Subcutaneous abdominal adipose tissue (tissue), 5 donors: ENCODE results near the gene PHF12.
A peak's percentile ranks its signal among the peaks of the same experiment; 100 is the strongest.

Experiments used
- H3K27ac ChIP-seq: one replicate; pipeline ENCODE4 v1.7.0; 2013; ENCODE audit warnings: low read depth, mild to moderate bottlenecking, inconsistent platforms, low read length, moderate library complexity
- H3K27me3 ChIP-seq, 5 donors: one replicate each; pipeline ENCODE4 v1.7.0; 2013; ENCODE audit warnings: low read length in 5 of 5, inconsistent platforms in 1 of 5; ENCODE audit not compliant: control insufficient read depth in 5 of 5, insufficient read depth in 4 of 5
- H3K36me3 ChIP-seq, 5 donors: one replicate each; pipeline ENCODE4 v1.7.0; 2013; ENCODE audit warnings: low read length in 5 of 5; ENCODE audit not compliant: control insufficient read depth in 5 of 5, insufficient read depth in 5 of 5
- H3K4me1 ChIP-seq, 5 donors: one replicate each; pipeline ENCODE4 v1.7.0; 2013; ENCODE audit warnings: low read length in 5 of 5, mild to moderate bottlenecking in 3 of 5, moderate library complexity in 1 of 5; ENCODE audit not compliant: control insufficient read depth in 5 of 5, insufficient read depth in 5 of 5
- H3K4me3 ChIP-seq, 5 donors: one replicate each; pipeline ENCODE4 v1.7.0; 2013; ENCODE audit warnings: low read length in 5 of 5, low read depth in 1 of 5
- H3K9ac ChIP-seq, 5 donors: one replicate each; pipeline ENCODE4 v1.7.0; 2013; ENCODE audit warnings: low read length in 5 of 5, mild to moderate bottlenecking in 4 of 5, moderate library complexity in 3 of 5
- H3K9me3 ChIP-seq, 5 donors: one replicate each; pipeline ENCODE4 v1.7.0; 2013; ENCODE audit warnings: low read length in 5 of 5; ENCODE audit not compliant: control insufficient read depth in 5 of 5
- donor health status: healthy.
- donor health status: healthy.
- donor health status: healthy.
- donor health status: healthy.
- donor health status: healthy.

PHF12 gene

DNA sequence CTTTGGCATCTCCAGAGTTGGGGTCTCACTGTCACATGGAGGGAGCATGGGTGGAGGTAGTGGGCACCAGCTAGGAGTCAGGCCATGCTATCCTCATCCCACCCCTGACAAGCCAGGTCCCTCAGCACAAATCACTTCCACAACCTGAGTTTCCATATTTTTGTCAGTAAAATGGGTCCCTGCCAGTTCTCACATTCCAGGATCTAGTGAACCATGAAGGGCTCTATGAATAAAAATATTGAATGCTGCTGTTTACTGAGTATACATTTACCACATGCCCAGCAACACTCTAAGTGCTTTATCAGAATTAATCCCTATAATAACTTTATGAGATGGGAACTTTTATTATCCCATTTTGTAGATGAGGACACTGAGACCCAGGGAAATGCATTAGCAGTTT is 37.7 kb upstream of the PHF12 start:
- no peaks in the 10 kb centered on the region for H3K9me3 ChIP-seq
- no peaks in the 10 kb centered on the region for H3K4me1 ChIP-seq
- peaks cover 22 to 34% (median 25%) of the 10 kb centered on the region in 5 donors for H3K27me3 ChIP-seq
- H3K36me3 ChIP-seq = no peaks in the 10 kb centered on the region
- H3K9ac ChIP-seq = no peak overlapping the region
- no peak overlapping the region for H3K27ac ChIP-seq
- H3K4me3 ChIP-seq = no peak overlapping the region

DNA sequence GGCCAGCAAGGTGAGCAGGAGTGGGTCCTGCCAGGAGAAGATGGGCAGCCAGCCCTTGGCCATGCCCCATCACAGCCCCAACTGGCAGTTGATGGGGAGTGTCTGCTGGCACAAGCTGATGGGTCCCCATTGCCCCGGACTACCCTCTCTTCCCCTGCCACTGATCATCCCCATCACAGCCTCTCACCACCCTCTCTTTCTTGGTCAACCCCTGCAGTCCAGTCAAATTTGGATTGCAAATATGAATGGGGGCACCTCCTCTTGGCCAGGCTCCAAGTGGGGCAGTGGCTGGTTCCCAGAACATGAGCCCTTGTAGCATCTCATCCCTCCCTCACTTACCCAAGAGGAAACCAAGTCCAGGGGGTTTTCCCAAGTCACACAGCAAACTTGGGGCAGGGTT is 37.2 kb upstream of the PHF12 start:
- peaks cover 0 to 5% (median 2%) of the 10 kb centered on the region in 5 donors for H3K4me1 ChIP-seq
- no peaks in the 10 kb centered on the region for H3K9me3 ChIP-seq
- H3K36me3 ChIP-seq = no peaks in the 10 kb centered on the region
- peaks cover 22 to 34% (median 25%) of the 10 kb centered on the region in 5 donors for H3K27me3 ChIP-seq
- no peak overlapping the region for H3K27ac ChIP-seq
- no peak overlapping the region for H3K9ac ChIP-seq
- no peak overlapping the region for H3K4me3 ChIP-seq

DNA sequence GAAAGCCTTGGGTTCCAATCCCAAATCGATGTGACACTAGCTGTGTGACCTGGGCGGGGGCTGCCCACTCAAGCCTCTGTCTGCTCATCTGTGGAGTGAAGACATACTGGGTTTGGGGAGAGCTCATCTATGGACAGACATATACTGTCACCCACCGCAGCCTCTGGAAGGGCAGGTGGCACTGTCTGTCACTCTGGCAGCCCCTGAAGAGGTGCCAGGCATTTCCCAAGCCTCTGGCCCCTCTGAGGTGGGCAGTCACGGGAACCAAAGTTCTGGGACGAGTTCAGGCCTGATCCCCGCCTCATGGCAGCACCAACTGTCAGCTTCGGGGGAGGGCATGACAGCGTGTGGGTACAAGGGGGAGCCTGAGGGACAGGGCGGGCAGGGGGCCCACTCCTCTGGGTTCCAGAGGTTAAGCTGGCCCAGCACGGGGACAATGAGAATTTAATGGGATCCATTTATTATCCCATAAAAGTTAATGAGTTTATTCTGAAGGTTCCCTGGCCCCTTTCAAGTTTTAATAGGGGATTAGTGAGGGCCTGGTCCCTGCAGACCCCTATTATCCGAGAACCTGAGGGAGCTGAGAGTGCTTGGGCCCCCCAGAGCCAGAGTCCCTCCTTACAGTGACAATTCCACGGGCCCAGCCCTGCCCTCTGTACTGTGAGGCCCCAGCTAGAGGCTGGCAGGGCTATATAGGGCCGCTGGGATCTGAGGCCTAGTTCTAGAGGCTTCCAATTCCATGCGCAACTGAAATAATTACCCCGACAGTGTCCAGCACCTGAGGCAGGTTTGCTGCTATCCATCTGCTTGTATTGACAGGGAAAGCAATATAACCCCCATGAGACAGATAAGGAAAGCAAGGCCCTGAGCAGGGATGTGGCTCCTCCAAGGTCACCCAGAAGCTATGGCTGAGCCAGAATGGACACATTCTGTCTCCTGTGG is 35.7 kb upstream of the PHF12 start:
- H3K27me3 ChIP-seq = peaks cover 13 to 31% (median 23%) of the 10 kb centered on the region in 5 donors
- H3K4me1 ChIP-seq = peaks cover 0 to 18% (median 13%) of the 10 kb centered on the region in 5 donors
- no peaks in the 10 kb centered on the region for H3K9me3 ChIP-seq
- H3K27ac ChIP-seq = no peak overlapping the region
- H3K36me3 ChIP-seq = no peaks in the 10 kb centered on the region
- no peak overlapping the region for H3K9ac ChIP-seq
- H3K4me3 ChIP-seq = no peak overlapping the region

DNA sequence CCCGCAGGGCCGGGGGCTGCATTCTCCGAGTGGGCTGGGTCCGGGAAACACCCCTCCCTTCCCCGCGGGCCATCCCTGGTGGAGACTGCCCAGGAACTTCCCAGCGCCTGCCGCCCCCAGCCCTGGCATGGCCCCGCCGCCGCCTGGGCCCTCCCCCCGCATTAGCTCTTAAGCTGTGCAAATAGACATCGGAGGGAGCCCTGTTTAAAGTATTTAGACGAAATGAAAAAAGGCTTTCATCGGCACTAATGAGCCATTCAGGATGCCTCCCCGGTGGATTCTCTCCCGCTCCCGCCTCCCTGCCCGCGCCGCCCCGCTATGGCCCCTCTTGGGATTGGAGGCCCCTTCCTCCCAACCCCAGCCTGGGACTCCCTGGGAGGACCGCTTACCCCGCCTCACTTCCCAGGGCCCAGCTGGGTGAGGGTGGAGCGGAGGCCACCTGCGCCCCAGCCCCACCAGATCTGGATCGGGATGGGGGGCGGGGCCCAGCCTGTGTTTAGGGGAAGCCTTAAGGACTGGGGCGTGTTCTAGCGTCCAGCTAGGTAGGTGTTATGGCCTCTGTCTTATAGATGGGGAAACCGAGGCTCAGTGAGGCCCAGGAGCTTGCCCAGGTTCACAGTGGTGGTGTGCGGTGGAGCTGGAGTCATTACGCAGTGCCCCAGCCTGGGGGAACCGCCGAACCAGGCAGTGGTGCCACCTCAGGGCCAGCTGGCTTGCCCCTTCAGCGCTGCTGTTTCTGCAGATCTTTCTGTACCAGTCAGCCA is 34.8 kb upstream of the PHF12 start:
- H3K36me3 ChIP-seq = no peaks in the 10 kb centered on the region
- no peak overlapping the region for H3K27ac ChIP-seq
- no peak overlapping the region for H3K9ac ChIP-seq
- H3K4me3 ChIP-seq = no peak overlapping the region
- no peaks in the 10 kb centered on the region for H3K9me3 ChIP-seq
- H3K4me1 ChIP-seq = peaks cover 0 to 25% (median 13%) of the 10 kb centered on the region in 5 donors
- H3K27me3 ChIP-seq = peaks cover 13 to 36% (median 23%) of the 10 kb centered on the region in 5 donors

DNA sequence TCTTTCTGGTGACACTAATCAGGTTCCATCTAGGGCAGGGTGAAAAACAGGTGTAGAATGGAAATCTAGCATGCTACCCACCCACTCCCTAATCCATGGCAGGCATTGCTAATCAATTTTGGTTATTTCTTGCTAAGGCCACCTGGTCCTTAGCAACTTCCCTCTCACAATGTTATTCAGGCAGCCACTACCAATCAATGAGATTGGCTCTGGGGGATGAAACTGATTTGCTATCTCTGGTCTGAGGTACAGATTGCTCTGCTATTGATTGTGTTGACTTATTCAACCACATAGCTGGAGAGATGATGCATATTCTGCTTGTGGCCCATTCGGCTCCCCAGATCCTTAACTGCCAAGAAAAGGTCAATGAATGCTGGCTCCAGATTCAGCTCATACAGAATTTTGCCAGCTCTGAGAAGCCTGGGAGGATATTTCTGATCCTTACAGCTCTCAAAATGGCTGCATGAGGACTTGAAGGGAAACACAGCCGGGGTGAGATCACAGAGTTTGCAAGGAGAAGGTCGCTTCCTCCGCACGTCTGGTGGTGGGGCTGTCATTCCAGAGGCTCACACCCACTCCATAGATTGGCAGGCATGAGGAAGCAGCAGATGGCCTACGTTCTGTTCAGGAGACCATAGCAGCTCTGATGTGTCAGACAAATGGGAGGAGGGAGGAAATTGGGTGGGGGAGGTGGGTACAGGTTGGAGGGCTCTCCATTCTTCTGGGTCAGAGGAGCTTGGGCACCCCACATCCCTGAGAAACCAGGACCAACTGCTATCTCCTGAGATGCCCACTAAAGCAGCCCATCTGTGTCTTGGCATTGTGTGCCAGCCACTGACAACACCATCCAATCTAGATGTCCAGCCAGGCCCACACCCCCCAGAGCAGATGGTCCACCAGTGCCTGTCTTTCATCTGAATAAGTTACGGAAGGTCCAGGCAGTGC is 32.2 kb upstream of the PHF12 start:
- H3K9me3 ChIP-seq = no peaks in the 10 kb centered on the region
- peaks cover 11 to 36% (median 22%) of the 10 kb centered on the region in 5 donors for H3K27me3 ChIP-seq
- H3K9ac ChIP-seq = no peak overlapping the region
- H3K4me3 ChIP-seq = no peak overlapping the region
- H3K27ac ChIP-seq = peak overlapping the region; percentile 8
- peaks cover 0 to 25% (median 13%) of the 10 kb centered on the region in 5 donors for H3K4me1 ChIP-seq
- H3K36me3 ChIP-seq = no peaks in the 10 kb centered on the region

DNA sequence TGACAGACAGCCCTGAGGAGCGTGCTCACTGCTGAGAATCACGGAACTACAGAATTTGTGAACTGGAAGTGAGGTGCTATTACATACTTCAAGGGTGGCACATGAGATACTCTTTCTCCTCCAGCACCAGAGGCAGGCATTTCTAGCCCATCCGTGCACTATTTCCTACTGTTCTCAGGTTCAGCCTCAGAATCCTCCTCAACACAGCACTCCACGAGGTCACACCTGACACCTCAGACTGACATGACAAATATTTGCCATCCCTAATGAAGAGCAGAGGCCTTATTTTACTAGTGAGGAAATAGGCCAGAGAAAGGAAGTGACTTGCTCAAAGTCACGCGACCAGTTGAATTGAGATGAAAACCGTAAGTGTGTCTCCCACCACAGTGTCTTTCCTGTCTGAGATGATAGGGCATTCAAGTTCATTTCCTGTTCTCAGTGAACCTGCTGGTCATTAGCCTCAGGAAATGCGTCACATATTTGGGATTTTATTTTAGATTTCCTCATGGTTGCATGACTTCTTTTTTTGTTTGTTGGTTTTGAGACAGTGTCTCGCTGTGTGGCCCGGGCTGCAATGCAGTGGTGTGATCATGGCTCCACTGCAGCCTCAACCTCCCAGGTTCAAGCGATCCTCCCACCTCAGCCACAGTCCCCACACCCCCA is 30.9 kb upstream of the PHF12 start:
- Histone ChIP-seq H3K27ac (peak overlapping the region; percentile 52), H3K4me1 (peaks cover 0 to 25% (median 13%) of the 10 kb centered on the region in 5 donors), H3K4me3 (no peak overlapping the region), H3K9ac (no peak overlapping the region), H3K36me3 (no peaks in the 10 kb centered on the region), H3K9me3 (no peaks in the 10 kb centered on the region), H3K27me3 (peaks cover 8 to 30% (median 15%) of the 10 kb centered on the region in 5 donors)

DNA sequence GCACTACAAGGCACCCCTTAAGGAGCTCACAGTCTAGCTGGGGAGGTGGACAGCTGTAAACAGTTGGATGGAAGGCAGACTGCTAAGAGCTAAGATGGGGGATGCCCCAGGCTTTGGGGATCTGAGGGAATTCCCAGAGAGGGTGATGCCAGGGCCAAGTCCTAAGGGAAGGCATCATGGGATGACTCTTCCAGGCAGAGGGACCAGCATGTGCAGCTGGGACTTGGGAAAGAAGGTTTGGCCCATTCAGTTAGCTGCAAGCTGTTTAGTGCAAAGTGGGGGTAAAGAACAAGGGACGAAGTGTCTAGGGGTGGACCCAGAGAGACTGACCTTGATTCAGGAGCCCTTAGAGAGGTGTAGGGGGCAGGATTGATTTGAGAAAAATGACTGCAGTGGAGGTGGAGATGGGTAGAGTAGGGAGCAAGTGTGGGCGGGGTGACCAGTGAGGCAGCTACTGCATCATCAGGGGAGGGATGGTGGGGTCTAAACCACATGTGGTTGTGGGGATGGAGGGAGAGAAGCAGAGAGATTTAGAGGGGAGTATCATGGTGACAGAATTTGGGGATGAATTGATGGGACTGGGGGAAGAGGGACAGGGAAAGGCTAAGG is 27.1 kb upstream of the PHF12 start:
- H3K4me1 ChIP-seq = peaks cover 6 to 44% (median 27%) of the 10 kb centered on the region in 5 donors
- no peak overlapping the region for H3K27ac ChIP-seq
- no peaks in the 10 kb centered on the region for H3K36me3 ChIP-seq
- H3K27me3 ChIP-seq = peaks cover 0 to 6% (median 3%) of the 10 kb centered on the region in 5 donors
- H3K9me3 ChIP-seq = no peaks in the 10 kb centered on the region
- no peak overlapping the region for H3K4me3 ChIP-seq
- H3K9ac ChIP-seq = no peak overlapping the region

DNA sequence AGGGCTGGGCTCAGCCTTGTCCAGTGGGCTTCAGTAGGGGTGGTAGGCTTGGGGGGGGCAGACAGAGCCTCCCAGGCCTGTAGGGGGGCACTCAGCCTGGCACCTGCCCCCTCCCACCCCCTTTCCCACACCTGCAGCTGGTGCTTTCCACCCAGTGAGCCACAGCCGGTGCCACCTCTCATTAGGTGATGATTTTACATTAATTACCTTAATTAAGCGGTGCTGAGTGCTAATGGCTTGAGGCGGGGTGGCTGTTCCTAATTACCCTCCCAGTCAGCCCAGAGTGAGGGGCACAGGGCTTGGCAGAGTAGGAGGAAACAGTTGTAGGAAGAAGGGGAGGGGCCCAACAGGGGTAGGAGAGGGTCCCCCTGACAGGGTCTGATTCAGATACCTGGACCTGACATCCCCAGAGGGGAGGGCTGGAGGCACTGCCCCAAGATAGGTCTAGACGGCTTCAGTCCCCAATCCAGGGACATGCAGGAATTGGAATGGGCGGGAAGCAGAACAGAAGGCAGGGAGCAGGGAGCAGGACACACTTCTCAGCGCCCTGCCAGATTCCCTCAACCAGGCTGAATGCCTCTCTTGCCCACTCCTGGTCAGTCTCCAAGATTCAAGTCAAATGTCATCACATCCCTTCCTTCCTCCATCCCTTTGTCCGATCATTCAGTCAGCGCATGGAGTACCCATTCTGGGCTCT is 26.5 kb upstream of the PHF12 start:
- Histone ChIP-seq H3K27ac (no peak overlapping the region), H3K9me3 (no peaks in the 10 kb centered on the region), H3K27me3 (peaks cover 0 to 6% (median 3%) of the 10 kb centered on the region in 5 donors), H3K4me3 (no peak overlapping the region), H3K4me1 (peaks cover 6 to 44% (median 29%) of the 10 kb centered on the region in 5 donors), H3K36me3 (no peaks in the 10 kb centered on the region), H3K9ac (no peak overlapping the region)
